HepG2 (cell line): ENCODE measurements around the gene TMEM8B.

Source experiments
- TAF1 ChIP-seq: sonication (generic); formaldehyde crosslinking; IDR thresholded peaks from 2 replicates; pipeline ENCODE4 v1.4.0; 2020; ENCODE audit warnings: missing genetic modification reagents
- ZNF850 ChIP-seq: sonication (generic); formaldehyde crosslinking; conservative IDR thresholded peaks from 2 replicates; pipeline ENCODE4 v1.9.0; 2021; ENCODE audit warnings: mild to moderate bottlenecking, missing genetic modification reagents
- TF ChIP-seq, protein P1 (sequence below): sonication (generic); formaldehyde crosslinking; IDR thresholded peaks from 2 replicates; pipeline ENCODE4 v1.4.0; 2020; ENCODE audit warnings: missing genetic modification reagents

DNA sequence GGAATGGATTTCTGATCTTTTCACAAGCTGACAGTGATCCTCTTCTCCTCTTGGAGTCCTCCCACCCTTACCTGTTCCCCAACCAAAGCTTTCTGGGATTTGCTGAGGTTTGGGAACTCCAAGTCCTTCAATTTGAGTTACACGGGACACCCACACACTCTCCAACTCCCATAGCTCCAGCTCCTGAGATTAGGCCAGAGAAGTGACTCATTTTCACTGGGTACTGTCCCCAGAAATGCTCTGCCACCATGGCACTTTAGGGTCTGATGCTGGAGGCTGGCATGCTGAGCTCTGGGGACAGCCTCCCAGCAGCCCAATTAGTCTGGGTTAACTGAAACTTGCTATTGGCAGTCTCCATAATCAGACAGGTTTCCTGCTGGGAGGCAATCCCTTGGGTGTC lies 63.0 kb downstream of the TMEM8B start:
- TF ChIP-seq, protein P1, sequence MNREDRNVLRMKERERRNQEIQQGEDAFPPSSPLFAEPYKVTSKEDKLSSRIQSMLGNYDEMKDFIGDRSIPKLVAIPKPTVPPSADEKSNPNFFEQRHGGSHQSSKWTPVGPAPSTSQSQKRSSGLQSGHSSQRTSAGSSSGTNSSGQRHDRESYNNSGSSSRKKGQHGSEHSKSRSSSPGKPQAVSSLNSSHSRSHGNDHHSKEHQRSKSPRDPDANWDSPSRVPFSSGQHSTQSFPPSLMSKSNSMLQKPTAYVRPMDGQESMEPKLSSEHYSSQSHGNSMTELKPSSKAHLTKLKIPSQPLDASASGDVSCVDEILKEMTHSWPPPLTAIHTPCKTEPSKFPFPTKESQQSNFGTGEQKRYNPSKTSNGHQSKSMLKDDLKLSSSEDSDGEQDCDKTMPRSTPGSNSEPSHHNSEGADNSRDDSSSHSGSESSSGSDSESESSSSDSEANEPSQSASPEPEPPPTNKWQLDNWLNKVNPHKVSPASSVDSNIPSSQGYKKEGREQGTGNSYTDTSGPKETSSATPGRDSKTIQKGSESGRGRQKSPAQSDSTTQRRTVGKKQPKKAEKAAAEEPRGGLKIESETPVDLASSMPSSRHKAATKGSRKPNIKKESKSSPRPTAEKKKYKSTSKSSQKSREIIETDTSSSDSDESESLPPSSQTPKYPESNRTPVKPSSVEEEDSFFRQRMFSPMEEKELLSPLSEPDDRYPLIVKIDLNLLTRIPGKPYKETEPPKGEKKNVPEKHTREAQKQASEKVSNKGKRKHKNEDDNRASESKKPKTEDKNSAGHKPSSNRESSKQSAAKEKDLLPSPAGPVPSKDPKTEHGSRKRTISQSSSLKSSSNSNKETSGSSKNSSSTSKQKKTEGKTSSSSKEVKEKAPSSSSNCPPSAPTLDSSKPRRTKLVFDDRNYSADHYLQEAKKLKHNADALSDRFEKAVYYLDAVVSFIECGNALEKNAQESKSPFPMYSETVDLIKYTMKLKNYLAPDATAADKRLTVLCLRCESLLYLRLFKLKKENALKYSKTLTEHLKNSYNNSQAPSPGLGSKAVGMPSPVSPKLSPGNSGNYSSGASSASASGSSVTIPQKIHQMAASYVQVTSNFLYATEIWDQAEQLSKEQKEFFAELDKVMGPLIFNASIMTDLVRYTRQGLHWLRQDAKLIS (CRISPR knock-in tag): no peak
- TF ChIP-seq TAF1 (CRISPR knock-in tag) (no peak), ZNF850 (CRISPR knock-in tag) (no peak)
